Fibroblast of villous mesenchyme (primary cell): ENCODE data around the gene L3MBTL4. TPM values are rescaled to one million over a fixed set of nuclear protein-coding genes. Genes with fewer than 3 reads are reported as not detected.

Experiments
- DNase-seq: peaks from one replicate; pipeline ENCODE4 v3.0.0-alpha.2; 2010; ENCODE audit warnings: low read depth
- H3K4me3 ChIP-seq: 2 replicates; pipeline ENCODE4 v1.5.1; 2011; ENCODE audit warnings: low read depth, mild to moderate bottlenecking, low read length
- CTCF ChIP-seq: IDR thresholded peaks from 2 replicates; pipeline ENCODE4 v1.5.1; 2012; ENCODE audit warnings: low read depth, mild to moderate bottlenecking, low read length; ENCODE audit not compliant: insufficient read depth
- total RNA-seq: library from RNA; depleted of rRNA; stranded (reverse); fragments of >200 nt; gene quantifications from 2 replicates; pipeline ENCODE4 v1.2.3, GENCODE V29; 2012

Gene L3MBTL4
- total RNA-seq, 1 donor, result not detected

- DNase-seq, result no peak
- no peak for TF ChIP-seq CTCF
- H3K4me3 ChIP-seq, result no peak overlapping the region
These were observed 91.3 kb downstream of the L3MBTL4 start for GRCh38 chr18:6323319-6323889.

- no peak for DNase-seq
- TF ChIP-seq CTCF, result no peak
- H3K4me3 ChIP-seq, result no peak overlapping the region
These were observed 99.0 kb downstream of the L3MBTL4 start for GRCh38 chr18:6315517-6316331.

GRCh38 chr18:6313415-6313814, 101.3 kb downstream of the L3MBTL4 start:
- H3K4me3 ChIP-seq, result no peak overlapping the region
- DNase-seq, result no peak
- TF ChIP-seq CTCF, result no peak

- no peak overlapping the region for H3K4me3 ChIP-seq
- no peak for TF ChIP-seq CTCF
- no peak for DNase-seq
These were observed 103.1 kb downstream of the L3MBTL4 start for GRCh38 chr18:6311456-6312215.

GRCh38 chr18:6310714-6311113, 104.0 kb downstream of the L3MBTL4 start:
- H3K4me3 ChIP-seq, result no peak overlapping the region
- no peak for TF ChIP-seq CTCF
- no peak for DNase-seq

GRCh38 chr18:6297875-6298274, 116.8 kb downstream of the L3MBTL4 start:
- H3K4me3 ChIP-seq, result no peak overlapping the region
- TF ChIP-seq CTCF, result no peak
- DNase-seq, result no peak
